CD4-positive, alpha-beta T cell treated with Interleukin-10 for 1 hour (primary cell): Measurements from ENCODE around the gene ISCU.
"Not testable (repeated sequence)": the region's sequence is repeated elsewhere in the genome, so short reads cannot be mapped to it uniquely, and the experiment has no call there.

ENCODE experiments used
- DNase-seq: peaks from one replicate; pipeline ENCODE4 v3.0.0-alpha.2; 2020

Gene ISCU

DNA sequence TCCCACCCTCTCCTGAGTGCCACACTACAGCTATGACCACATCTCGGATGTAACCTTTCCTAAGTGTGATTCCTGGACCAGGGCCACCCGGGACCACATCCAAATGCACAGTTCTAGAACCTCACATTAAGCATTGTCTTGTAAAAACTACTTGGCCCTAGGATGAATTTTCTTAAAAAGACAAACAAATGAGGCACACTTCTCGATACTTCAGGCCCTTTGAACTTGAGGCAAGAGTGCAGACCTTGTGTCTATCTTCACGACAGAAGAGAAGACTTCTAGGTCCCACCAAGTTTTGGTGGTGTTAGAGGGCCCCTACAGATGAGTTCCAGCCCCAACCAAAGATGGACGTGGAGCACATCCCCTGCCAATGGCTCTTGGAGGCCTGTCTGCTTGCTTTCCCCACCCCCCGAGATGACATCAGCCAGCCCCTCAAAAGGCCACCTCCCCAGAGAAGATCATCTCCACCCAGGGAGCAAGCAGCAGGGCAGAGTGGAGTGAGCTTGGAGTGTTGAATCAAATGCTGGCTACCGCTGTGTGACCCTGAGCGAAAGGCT lies 9.3 kb downstream of the ISCU start:
- no peak for DNase-seq

DNA sequence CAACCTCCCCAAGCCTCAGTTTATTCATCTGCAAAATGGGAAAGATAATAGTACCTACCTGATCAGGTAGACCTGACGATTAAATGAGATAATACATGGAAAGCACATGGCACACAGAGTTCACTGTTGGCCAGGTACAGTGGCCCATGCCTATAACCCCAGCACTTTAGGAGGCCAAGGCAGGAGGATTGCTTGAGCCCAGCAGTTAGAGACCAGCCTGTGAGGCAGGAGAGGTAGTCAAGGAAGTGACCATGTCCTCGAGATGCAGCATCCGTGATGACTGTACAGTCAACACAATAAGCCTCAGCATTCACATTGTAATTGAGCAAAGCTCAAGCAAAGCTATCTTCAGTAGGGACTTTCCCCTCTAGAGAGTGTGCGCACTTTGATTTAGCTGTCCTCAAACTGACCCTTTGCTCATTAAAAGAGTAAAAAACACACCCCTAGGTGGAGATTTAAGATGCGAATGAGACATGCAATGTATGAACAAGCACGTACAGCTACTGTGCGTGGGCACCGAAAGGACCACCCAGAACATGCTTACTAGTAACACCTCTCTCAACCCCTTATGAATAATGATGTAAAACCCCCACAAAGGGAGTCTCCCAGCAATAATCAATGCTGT lies 9.9 kb downstream of the ISCU start:
- DNase-seq, result no peak

DNA sequence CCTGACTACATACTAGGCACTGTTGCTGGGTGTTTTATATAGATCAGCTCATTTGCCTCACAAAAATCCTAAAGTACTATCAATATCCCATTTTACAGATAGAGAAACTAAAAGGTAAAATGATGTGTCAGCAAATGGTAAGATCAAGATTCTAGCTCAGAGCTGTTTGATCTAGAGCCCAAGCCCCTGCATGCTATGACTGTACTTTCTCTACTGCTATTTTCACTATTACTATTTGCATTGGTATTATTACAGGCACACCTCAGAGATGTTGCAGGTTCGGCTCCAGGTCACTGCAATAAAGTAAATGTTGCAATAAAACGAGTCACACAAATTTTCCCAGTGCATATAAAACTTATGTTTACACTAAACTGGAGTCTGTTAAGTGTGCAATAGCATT lies 10.9 kb downstream of the ISCU start:
- no peak for DNase-seq

DNA sequence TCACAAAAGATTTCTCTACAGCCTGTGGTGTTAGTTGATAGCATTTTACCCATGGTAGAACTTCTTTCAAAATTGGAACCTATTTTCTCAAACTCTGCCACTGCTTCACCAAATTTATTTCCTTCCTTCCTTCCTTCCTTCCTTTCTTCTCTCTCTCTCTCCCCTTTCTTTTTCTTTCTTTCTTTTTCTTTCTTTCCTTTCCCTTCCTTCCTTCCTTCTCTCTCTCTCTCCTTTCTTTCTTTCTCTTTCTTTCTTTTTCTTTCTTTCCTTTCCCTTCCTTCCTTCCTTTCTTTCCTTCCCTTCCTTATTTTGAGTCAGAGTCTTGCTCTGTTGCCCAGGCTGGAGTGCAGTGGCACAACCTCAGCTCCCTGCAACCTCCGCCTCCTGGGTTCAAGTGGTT lies 11.9 kb downstream of the ISCU start:
- DNase-seq, result not testable (repeated sequence)

DNA sequence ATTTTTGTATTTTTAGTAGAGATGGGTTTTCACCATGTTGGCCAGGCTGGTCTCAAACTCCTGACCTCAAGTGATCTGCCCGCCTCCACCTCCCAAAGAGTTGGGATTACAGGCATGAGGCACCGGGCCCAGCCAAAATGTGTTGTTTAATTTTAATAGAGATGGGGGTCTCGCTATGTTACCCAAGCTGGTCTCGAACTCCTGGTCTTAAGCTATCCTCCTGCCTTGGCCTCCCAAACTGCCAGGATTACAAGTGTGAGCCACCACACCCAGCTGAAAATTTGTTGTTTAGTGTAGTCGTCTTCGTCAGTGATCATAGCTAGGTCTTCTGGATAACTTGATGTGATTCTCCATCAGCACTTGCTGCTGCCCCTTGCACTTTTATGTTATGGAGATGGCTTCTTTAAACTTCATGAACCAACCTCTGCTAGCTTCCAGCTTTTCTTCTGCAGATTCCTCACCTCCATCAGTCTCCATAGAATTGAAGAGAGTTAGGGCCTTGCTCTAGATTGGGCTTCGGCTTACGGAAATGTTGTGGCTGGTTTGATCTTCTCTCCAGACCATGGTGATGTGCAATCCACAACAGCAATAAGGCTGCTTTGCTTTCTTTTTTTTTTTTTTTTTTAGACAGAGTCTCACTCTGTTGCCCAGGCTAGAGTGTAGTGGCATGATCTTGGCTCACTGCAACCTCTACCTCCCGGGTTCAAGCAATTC lies 13.0 kb downstream of the ISCU start:
- DNase-seq, result peak; percentile 28

DNA sequence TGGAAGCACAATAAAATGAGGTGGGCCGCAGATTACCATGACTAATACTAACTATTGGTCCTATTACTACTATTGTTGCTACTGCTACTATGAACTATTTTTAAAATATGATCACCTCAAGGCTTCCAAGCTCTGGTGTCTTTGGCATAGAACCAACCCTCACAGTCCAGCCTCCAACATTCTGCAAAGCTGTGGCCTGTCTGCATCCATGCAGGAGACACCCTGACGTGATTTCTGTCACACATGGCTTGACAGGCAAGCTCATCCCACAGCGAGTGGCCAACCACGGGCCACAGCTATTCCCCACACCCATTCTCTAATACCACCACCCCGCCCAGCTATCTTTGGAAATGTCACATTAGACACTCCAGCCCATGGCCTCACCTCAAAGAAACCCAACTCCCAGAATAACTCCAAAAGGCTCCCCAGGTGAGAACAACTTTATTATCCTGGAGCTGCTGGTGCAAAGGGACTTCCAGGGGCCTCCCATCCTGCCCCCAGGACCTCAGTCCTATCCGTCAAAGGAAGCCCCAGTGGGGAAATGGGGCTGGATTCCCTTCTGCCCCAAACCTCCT lies 14.4 kb downstream of the ISCU start:
- DNase-seq, result no peak

DNA sequence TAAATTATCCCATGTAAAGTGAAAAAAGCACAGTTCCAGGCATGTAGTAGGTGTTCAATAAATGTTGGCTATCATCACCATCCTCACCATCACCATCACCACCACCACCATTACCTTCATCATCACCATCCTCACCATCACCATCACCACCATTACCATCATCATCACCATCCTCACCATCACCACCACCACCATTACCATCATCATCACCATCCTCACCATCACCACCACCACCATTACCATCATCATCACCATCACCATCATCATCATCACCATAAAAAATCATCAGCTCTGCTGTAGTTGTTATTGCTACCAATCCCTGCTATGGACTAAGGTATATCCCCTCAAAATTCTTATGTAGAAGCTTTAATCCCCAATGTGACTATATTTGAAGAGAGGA lies 15.1 kb downstream of the ISCU start:
- DNase-seq, result no peak

DNA sequence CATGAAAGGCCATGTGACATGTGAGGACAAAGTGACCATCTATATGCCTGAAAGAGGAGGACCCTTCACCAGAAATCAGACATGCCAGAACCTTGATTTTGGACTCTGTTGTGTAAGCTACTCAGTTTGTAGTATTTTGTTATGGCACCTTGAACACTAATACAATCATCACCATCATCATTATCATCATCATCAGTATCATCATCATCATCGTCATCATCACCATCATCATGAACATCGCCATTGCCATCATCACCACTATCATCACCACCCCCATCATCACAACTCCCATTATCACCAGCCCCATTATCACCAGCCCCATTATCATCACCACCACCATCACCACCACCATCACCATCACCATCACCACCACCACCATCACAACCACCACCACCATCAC lies 15.9 kb downstream of the ISCU start:
- no peak for DNase-seq

DNA sequence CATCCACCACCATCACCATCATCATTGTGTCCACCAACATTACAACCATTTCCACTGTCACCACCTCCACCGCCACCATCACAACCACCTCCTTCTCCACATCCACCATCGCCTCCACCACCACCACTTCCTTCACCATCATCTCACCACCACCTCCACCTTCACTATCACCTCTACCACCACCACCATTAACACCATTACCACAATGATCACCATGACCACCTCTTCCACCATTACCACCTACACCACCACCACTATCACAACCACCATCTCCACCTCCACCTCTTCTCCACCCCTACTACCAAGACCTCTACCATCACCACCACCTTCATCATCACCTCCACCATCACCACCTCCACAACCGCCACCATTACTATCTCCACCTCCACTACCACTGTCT lies 16.4 kb downstream of the ISCU start:
- DNase-seq, result no peak

DNA sequence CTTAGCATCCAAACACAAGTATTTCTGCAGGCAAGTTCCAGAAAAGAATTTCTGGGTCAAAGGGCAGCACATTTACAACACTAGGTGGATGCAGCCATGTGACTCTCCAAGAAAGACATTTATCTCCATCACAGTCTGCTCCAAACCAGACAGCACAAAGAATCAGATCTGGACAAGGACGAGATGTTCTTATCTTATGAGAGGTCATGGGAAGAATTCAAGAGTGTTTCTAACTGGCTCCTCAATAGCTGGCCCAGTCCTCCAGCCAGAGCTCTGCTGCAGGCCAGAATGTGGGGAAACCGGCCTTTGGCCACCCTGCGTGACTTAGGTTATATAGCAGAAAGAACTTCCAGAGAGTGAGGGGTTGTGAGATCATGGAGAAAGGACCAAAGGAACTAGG lies 18.1 kb downstream of the ISCU start:
- no peak for DNase-seq

DNA sequence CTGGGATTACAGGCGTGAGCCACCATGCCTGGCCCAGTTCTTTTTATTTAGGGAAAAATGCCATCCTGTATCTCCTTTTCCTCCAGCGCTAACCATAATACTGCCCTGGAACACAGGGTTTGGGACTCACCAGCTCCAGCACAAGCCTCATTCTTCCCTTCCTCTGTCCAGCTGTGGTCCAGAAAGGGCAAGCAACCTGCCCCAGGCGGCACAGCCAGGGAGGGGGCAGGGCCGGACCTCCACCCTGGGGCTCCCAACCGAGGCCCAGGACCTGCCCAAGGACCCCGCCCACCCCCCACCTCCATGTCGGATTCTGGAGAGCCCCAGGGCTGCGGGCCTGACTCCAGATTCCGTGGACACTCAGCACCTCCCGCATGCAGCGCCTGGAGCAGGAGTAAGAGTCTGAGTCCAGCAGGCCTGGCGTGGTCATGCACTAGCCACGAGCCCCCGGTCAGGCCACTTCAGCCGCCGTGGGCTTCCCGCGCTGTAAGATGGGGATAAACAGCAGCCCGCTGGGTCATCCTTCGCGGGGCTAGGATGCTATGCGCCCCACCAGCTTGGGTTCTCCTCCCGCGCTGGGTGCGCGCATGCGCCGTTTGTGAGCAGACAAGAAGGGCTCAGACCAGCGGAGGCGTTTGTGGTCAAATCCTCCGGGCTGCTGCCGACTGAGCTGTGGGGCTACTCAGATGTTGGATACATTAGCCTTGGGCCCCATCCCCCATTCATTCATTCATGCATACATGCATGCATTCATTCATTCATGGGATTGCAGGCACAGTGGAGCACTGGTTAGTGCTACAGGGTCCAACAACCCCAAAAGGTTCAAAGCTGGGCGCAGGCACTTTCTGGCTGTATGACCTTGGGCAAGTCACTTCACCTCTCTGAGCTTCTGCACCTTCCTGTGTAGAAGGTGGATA lies 19.2 kb downstream of the ISCU start:
- DNase-seq, result no peak

DNA sequence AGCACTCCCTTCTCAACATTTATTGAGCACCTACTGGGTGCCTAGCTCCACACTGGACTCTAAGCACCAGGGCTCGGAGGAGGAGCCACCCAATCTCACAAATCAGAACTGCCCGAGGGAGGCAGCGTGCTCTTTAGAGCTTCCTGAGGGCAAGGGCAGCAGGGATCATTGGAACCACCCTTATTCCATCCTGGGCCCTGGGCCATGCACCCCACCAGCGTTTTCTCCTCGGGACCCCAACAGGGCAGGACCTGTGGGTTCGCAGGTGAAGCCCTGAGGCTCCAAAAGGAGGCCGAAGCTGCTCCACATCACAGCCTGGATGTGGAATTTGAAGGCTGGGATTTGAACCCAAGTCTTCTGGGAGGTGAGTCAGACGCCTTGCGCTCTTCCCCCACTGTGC lies 20.1 kb downstream of the ISCU start:
- DNase-seq, result no peak

DNA sequence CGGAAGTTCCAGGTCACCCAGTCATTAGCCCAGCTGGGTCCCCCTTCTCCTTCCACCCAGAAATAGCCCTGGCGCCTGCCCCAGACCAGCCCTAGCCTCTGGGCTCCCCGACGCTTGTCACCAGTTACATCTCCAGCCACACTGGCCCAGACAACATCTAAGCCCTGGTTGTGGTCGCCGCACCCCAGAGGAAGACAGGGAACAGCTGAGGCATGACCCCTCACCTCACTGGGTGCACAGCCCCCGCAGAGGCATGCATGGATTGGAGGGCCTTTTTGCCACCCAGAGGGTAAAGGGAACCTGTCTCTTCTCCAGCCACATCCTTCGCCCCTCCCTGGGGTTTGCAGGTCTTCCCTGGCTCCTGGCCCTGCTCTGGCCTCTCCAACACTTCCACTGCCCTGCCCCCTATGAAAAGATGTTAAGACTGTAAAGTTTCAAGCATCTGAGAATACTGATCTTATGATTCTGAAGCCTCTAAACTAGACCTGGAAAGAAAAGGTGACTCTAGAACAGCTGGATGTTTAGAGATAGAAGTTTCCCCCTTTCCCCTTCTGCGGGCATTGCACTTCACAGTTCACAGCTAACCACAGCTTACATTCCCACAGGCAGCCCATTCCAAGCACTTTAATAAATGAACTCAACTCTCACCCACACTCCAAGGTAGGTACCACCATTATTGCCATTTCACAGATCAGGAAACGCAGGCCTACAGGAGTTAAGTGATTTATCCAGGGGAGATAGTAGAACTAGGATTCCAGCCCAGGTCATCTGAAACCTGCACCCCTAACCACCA lies 20.8 kb downstream of the ISCU start:
- DNase-seq, result no peak

DNA sequence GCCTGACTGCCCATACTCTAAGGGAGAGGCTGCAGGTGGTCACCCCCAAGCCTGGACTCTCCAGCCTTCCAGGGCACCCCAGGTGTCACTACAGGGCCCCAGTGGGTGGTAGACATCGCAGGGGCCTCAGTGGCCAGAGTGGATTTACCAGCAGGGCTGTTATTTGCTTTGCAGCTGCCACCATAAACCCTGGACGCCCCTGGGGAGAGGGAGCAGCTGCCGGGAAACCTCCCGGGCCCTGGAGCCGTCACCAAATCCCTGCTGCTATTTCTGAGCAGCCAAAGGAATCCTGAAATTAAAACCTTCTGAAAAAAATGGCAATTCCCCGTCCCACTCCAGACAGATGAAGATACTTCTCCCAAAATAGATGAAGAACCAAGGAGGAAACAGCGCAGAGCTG lies 21.6 kb downstream of the ISCU start:
- DNase-seq, result no peak

DNA sequence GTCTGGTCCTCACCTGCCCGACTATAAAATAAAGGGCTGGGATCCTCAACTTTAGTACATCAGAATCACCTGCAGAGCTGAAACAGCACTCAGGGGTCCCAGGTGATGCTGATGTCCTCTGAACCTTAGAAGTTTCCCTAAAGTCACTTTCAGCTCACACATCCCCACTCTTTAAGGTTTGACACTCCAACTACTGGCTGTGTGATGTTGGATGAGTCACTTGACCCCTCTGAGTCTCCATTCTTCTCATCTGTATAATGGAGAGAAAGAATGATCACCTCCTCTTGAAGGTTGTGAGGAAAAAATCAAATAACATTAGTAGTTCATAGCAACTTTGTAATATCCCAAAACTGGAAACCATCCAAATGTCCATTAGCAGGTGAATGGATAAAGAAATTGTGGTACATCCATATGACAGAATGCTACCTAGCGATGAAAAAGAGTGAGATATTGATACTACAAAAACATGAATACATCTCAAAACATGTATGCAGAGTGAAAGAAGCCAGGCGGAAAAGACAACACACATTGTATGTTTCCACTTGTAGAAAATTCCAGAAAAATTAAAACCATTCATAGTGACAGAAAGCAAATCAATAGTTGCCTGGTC lies 22.2 kb downstream of the ISCU start:
- no peak for DNase-seq

DNA sequence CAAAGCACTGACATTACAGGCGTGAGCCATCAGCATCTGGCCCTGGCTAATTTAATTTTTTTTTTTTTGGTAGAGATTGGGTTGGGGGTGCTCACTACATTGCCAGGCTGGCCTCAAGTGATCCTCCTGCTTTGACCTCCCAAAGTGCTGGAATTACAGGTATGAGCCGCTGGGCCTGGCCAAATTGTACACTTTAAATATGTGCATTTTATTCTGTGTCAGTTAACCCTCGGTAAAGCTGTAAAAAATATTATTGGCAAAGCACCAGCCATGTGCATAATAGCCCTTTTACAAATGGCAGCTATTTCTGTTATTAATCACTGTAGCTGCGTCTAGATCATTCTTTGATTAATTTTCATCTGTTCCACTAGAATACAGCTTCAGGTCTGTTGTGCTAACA lies 23.5 kb downstream of the ISCU start:
- DNase-seq, result no peak

DNA sequence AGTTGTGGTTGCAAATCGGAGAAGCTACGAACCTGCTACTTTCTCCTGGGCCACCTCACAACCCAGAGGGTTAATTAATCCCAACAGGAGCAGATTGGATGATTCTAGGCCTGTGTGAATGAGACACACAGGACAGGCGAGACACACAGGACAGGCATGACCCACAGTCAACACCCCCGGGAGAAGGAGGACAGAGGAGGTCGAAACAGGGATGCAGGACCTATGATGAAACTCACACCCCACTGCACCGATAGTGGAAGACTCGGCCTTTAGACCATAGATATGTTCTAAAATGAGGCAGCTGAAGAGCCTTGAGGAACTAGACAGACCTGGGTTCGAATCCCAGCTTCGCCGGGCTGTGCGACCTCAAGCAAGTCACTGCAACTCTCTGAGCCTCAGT lies 23.9 kb downstream of the ISCU start:
- no peak for DNase-seq

DNA sequence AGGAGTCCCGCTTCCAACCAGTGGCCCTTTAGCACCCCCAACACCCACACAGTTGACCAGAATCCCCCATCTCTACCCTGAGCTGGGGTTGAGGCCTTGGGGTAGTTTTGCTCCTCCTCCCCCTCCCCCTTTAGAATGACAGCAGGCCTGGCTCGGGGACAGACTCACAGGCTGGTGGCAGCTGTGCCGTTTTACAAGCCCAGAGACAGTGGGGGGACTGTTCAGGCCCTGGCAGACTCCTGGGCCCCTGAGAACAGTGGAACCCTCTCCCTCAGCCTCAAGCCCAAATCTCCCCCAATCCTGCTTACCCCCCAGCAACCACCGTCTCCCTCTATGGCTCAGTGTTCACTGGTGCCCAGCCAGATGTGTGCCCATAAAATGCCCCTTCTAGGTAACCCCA lies 25.4 kb downstream of the ISCU start:
- DNase-seq, result no peak

DNA sequence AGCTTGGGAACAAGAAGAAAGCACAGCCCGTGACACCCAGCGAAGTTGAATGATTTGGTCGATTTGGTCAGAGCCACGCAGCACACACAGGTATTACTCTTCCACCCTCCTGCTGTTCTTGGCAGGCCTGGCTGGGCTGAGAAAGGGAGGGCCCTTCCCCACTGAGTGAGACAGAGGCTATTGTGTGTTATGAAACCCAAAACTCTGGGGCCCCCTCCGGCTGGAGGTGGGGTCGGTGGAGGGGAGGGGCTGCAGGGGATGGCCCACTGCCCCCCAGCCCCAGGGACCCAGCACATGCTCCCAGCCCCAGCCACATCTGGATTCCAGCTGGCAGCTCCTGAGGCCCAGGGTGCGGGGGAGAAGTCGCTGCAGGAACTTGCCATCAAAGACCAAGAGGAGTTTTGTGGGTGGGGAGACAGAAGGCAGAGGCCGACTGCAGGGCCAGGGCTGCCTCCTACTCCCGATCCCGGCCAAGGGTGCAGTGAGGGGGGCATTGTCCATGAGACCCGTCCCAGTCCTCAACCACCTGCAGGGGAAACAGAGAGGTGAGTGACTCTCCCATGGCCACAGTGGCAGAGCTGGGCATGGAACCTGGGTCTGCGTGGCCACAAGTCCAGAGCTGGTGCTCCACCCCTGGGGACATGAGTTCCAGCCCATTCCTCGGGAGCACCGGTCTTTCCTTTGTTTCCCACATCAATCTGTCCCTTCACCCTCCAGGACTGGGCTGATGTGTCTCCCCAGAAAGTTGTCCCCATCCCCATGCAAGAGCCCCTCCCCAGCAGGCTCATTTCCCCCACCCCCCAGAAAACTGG lies 26.8 kb downstream of the ISCU start:
- DNase-seq, result no peak

DNA sequence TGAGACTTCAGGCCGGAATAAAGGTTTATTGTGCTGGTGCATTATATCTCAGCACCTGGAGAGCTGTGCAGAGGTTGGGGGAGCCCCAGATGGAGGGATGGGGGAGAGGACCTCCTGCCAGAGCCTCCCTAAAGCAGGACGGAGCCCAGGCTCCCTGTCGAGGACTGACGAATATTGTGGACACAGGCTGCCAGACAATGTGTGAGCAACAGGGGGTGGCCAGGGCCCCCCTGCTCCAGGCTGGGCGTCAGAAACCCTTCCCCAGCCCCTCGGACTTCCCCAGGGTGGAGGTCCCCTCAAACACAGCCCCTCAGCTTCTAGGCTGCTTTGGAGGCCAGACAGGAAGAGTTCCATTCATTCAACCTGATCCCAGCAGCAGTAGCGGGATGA lies 27.4 kb downstream of the ISCU start:
- no peak for DNase-seq

DNA sequence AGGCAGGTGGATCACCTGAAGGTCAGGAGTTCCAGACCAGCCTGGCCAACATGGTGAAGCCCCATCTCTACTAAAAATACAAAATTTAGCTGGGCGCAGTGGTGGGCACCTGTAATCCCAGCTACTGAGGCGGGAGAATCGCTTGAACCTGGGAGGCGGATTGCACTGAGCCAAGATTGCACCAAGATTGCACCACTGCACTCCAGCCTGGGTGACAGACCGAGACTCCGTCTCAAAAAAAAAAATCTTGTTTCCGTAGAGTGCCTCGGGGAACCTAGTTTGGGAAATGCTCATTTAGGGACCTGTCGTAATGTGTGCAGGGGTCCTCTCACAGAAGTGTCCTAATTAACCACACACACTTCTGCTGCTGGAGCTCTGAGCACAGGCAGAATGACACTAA lies 28.1 kb downstream of the ISCU start:
- not testable (repeated sequence) for DNase-seq
